Mammary epithelial cell (primary cell): ENCODE data around the gene DTNBP1.

ENCODE experiments used
- CTCF ChIP-seq, 2 donors: IDR thresholded peaks in 1 of 2; conservative IDR thresholded peaks in 1 of 2; 2 replicates each; pipeline ENCODE4 v1.5.1; 2011 to 2012; ENCODE audit warnings: inconsistent platforms in 2 of 2, low read length in 2 of 2, mild to moderate bottlenecking in 2 of 2, control low read depth in 1 of 2, low read depth in 1 of 2; ENCODE audit not compliant: insufficient read depth in 1 of 2; ENCODE audit errors: extremely low read depth in 1 of 2
- EZH2 ChIP-seq: IDR thresholded peaks from 2 replicates; pipeline ENCODE4 v1.6.1; 2012; ENCODE audit warnings: low read length, inconsistent platforms, borderline replicate concordance

- TF ChIP-seq CTCF (conservative IDR thresholded peaks at IDR 0.05 in 1 of 2, IDR thresholded peaks at IDR 0.05 in 1 of 2; ENCODE audit: extremely low read depth in 1 of 2, insufficient read depth in 1 of 2, low read depth in 1 of 2, low read length in 2 of 2) (no peak), EZH2 (no peak)
These were observed 473 bp upstream of the DTNBP1 start for GRCh38 chr6:15663130-15663871.
